ENCODE data around the gene EDEM2. TPM values are rescaled to one million over a fixed set of nuclear protein-coding genes. Genes with fewer than 3 reads are reported as not detected.

EDEM2 gene
- total and polyA plus RNA-seq, 2 of the 4 experiments (the other 2 are of a cell fraction), result 19.0 to 27.4 TPM

DNA sequence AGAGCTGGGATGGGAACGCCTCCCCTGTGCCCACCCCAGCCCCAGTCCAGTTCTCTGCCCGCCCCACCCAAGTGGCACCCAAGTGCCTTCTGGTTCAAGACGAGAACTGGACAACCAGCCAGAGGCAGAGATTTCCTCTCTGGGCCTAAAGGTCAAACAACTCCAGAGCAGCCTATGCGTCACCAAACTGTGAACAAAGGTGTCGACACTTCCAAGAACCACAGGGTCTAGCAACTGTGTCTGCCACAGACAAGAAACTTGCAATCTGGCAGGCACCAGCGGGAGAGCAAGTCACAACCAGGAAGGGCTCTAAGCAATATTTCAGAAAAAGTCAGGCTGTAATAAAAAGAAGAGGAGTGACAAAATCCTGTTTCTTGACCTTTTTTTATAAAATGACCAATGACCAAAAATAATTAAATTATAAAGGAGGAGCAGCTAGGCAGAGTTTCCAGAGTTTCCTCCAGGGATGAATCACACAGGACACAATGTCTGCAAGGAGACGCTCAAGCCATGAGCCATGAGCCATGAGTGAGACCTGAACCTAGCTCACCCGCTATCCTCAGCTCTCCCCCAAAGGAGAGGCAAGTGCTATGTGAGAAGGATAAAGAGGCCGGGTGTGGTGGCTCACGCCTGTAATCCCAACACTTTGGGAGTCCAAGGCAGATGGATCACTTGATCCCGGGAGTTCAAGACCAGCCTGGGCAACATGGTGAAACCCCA lies 11.1 kb downstream of the EDEM2 start:
- no peak overlapping the region for H2AK9ac ChIP-seq (replicated peaks; ENCODE audit: low read depth, low read length, poor library complexity)
- H2AK5ac ChIP-seq (ENCODE audit: low read depth, low read length), result no peak overlapping the region
- no peaks in the 10 kb centered on the region for H3K9me3 ChIP-seq (ENCODE audit: control insufficient read depth, insufficient read depth, low read length)
- H4K91ac ChIP-seq (ENCODE audit: insufficient read depth, low read depth, low read length), result no peak overlapping the region
- H3K14ac ChIP-seq (replicated peaks; ENCODE audit: low read depth, low read length), result peak overlapping the region; percentile 68; the same call in 1 of the 2 replicates
- H4K20me1 ChIP-seq (ENCODE audit: insufficient read depth, low read length), result no peaks in the 10 kb centered on the region
- peaks cover 0 to 12% of the 10 kb centered on the region in 2 experiments; a peak in 2 of 4 replicates for H3K79me1 ChIP-seq (ENCODE audit: low read depth in 1 of 2, low read length in 2 of 2)
- peaks cover 36% of the 10 kb centered on the region for H3K36me3 ChIP-seq (ENCODE audit: control insufficient read depth, insufficient read depth, low read length)
- no peak overlapping the region for H3K56ac ChIP-seq (ENCODE audit: extremely low read depth, insufficient read depth, low read length)
- H3K4me3 ChIP-seq (ENCODE audit: insufficient read depth, low read depth, low read length), result no peak overlapping the region
- no peak overlapping the region for H3K18ac ChIP-seq (ENCODE audit: low read depth, low read length)
- peaks cover 14% of the 10 kb centered on the region for H3K9me1 ChIP-seq (ENCODE audit: insufficient read depth, low read length)
- ATAC-seq (ENCODE audit: low read depth), result peak; percentile 61
- H2BK15ac ChIP-seq (ENCODE audit: low read depth, low read length), result no peak overlapping the region
- H3K4me2 ChIP-seq (ENCODE audit: low read depth, low read length), result no peak overlapping the region
- peak overlapping the region; percentile 27; the same call in 1 of the 2 replicates for H3K23ac ChIP-seq (ENCODE audit: low read depth, low read length)
- ChIA-PET POLR2A (ENCODE audit: unreplicated experiment) (no interaction called here), CTCF (no interaction called here)
- peak; percentile 61 for DNase-seq
- H3K4me1 ChIP-seq (ENCODE audit: control insufficient read depth, insufficient read depth, low read length), result peaks cover 2% of the 10 kb centered on the region; the same call in 1 of the 2 replicates
- no peak overlapping the region for H2BK5ac ChIP-seq (ENCODE audit: low read depth, low read length, poor library complexity, severe bottlenecking)
- TF ChIP-seq SMC3 (IDR thresholded peaks at IDR 0.05; ENCODE audit: low read depth, low read length) (no peak), CHD1 (IDR thresholded peaks at IDR 0.05; ENCODE audit: low read depth, low read length) (no peak), MAFK (IDR thresholded peaks at IDR 0.05; ENCODE audit: low read depth, low read length) (no peak), RCOR1 (IDR thresholded peaks at IDR 0.05; ENCODE audit: insufficient replicate concordance, low read length) (peak; percentile 19), RAD21 (IDR thresholded peaks at IDR 0.05; ENCODE audit: low read length) (no peak)
- TF ChIP-seq, protein P1, sequence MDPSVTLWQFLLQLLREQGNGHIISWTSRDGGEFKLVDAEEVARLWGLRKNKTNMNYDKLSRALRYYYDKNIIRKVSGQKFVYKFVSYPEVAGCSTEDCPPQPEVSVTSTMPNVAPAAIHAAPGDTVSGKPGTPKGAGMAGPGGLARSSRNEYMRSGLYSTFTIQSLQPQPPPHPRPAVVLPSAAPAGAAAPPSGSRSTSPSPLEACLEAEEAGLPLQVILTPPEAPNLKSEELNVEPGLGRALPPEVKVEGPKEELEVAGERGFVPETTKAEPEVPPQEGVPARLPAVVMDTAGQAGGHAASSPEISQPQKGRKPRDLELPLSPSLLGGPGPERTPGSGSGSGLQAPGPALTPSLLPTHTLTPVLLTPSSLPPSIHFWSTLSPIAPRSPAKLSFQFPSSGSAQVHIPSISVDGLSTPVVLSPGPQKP (IDR thresholded peaks at IDR 0.05; ENCODE audit: borderline replicate concordance, low read depth, low read length), result no peak
- TF ChIP-seq, protein P2, sequence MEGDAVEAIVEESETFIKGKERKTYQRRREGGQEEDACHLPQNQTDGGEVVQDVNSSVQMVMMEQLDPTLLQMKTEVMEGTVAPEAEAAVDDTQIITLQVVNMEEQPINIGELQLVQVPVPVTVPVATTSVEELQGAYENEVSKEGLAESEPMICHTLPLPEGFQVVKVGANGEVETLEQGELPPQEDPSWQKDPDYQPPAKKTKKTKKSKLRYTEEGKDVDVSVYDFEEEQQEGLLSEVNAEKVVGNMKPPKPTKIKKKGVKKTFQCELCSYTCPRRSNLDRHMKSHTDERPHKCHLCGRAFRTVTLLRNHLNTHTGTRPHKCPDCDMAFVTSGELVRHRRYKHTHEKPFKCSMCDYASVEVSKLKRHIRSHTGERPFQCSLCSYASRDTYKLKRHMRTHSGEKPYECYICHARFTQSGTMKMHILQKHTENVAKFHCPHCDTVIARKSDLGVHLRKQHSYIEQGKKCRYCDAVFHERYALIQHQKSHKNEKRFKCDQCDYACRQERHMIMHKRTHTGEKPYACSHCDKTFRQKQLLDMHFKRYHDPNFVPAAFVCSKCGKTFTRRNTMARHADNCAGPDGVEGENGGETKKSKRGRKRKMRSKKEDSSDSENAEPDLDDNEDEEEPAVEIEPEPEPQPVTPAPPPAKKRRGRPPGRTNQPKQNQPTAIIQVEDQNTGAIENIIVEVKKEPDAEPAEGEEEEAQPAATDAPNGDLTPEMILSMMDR (conservative IDR thresholded peaks at IDR 0.05; ENCODE audit: low read depth, low read length), result no peak
- in situ Hi-C loops (cut with MboI; ENCODE audit: low sequenced_read_pairs), result loop anchor here (25.0 kb wide), 1 partner anchor 301 kb away; the partner anchor contains the start of gene GDF5
- H4K8ac ChIP-seq (ENCODE audit: low read depth in 2 of 2, low read length in 2 of 2), result no peak overlapping the region
- H3K9ac ChIP-seq (ENCODE audit: low read depth, low read length), result no peak overlapping the region
- dilution Hi-C loops (cut with HindIII; ENCODE audit: low sequenced_read_pairs, unreplicated experiment), result no loop called here
- H2BK120ac ChIP-seq (ENCODE audit: low read depth, low read length), result no peak overlapping the region
- H3K27ac ChIP-seq (ENCODE audit: insufficient read depth, low read length), result no peak overlapping the region
- no peak overlapping the region for H4K5ac ChIP-seq (ENCODE audit: low read depth, low read length)
- intact Hi-C loops (cut with micrococcal nuclease), result no loop called here
- peak overlapping the region; percentile 39 for H3K4ac ChIP-seq (ENCODE audit: low read depth, low read length)
- 55% methylated on average over 4 of the region's 11 CpGs; no CpG with 5 or more reads in 1 of the 2 experiments for WGBS, 2 experiments (ENCODE audit: extremely low coverage in 2 of 2, insufficient read length in 1 of 2)
- no peaks in the 10 kb centered on the region for H3K27me3 ChIP-seq (ENCODE audit: control insufficient read depth, insufficient read depth, low read length)
- H2BK20ac ChIP-seq (ENCODE audit: low read depth, low read length), result no peak overlapping the region
- no peak overlapping the region for H2AFZ ChIP-seq (replicated peaks; ENCODE audit: low read length, poor library complexity)
- BruUV-seq (replicated peaks), result no TSS peak

All from IMR-90 (cell line).